Measurements from ENCODE around the gene PKP3.
A peak's percentile ranks its signal among the peaks of the same experiment; 100 is the strongest.
"Not testable (repeated sequence)": the region's sequence is repeated elsewhere in the genome, so short reads cannot be mapped to it uniquely, and the experiment has no call there.

PKP3 gene, protein sequence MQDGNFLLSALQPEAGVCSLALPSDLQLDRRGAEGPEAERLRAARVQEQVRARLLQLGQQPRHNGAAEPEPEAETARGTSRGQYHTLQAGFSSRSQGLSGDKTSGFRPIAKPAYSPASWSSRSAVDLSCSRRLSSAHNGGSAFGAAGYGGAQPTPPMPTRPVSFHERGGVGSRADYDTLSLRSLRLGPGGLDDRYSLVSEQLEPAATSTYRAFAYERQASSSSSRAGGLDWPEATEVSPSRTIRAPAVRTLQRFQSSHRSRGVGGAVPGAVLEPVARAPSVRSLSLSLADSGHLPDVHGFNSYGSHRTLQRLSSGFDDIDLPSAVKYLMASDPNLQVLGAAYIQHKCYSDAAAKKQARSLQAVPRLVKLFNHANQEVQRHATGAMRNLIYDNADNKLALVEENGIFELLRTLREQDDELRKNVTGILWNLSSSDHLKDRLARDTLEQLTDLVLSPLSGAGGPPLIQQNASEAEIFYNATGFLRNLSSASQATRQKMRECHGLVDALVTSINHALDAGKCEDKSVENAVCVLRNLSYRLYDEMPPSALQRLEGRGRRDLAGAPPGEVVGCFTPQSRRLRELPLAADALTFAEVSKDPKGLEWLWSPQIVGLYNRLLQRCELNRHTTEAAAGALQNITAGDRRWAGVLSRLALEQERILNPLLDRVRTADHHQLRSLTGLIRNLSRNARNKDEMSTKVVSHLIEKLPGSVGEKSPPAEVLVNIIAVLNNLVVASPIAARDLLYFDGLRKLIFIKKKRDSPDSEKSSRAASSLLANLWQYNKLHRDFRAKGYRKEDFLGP

DNA sequence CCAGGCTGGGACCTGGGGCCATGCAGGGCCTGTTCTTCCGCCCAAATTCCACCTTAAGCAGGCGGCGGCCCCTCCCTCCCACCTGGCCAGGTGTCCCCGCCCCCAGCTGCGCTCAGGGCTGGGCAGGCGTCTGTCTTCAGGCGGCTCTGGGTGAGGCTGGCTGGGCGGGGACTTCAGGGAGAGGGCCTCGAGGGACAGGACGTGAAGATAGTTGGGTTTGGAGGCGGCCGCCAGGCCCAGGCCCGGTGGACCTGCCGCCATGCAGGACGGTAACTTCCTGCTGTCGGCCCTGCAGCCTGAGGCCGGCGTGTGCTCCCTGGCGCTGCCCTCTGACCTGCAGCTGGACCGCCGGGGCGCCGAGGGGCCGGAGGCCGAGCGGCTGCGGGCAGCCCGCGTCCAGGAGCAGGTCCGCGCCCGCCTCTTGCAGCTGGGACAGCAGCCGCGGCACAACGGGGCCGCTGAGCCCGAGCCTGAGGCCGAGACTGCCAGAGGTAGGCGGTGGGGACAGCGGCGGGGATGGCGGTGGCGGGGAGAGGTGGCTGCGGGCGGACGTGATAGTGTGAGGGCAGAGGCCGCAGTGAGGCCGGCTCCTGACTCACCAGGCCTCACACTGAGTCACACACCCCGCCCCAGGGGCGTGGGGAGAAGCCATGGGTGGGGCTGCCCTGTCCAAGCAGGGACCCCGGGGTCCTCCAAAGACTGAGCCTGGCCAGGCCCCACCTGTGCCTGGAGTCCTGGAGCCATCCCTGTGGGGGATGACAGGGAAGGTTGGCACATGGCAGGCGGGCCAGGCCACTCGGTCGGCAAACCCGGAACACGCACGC, at the start of gene PKP3:
Gene PKP3 (plus strand): TSS at position 176 of the 824 bp plus-strand sequence. CDS start 84 bp downstream, at position 260.
- no peak within 1 kb of the TSS for H3K4me3 ChIP-seq (ENCODE audit: low read length)
- TF ChIP-seq, protein P1, sequence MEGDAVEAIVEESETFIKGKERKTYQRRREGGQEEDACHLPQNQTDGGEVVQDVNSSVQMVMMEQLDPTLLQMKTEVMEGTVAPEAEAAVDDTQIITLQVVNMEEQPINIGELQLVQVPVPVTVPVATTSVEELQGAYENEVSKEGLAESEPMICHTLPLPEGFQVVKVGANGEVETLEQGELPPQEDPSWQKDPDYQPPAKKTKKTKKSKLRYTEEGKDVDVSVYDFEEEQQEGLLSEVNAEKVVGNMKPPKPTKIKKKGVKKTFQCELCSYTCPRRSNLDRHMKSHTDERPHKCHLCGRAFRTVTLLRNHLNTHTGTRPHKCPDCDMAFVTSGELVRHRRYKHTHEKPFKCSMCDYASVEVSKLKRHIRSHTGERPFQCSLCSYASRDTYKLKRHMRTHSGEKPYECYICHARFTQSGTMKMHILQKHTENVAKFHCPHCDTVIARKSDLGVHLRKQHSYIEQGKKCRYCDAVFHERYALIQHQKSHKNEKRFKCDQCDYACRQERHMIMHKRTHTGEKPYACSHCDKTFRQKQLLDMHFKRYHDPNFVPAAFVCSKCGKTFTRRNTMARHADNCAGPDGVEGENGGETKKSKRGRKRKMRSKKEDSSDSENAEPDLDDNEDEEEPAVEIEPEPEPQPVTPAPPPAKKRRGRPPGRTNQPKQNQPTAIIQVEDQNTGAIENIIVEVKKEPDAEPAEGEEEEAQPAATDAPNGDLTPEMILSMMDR (conservative IDR thresholded peaks at IDR 0.05; ENCODE audit: low read depth, low read length): no peak
- no peak for DNase-seq (ENCODE audit: low read depth)

DNA sequence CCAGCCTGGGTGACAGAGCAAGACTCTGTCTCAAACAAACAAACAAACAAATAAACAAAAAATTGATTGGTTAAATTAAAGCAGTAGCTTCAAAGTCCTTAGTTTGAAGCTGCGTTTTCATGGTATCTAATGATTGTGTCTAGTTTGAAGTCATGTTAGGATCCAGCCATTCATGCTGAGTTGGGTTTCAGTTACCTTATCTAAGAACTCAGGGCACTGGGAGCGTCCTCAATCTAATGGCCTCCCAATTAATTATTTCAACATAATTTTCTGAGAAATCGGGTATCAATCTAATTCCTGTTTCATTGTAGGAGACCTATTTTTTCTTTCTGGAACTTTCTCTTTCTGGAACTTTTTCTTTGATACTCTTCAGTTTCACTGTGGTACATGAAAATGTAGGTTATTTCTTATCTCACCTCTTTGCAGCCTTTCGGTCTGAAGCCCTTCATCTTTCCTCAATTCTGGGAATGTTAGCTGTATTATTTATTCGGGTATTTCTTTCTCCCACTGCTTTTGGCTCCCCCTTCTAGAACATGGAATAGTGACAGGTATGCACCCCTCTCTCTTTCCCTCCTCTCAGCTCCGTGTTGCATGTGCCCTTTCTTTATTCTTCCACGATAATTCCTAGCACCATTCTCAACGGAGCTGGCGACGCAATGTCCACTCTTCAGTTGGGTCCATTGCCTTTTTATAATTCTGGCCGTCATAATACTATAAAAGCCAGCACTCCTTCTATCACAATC, 49.0 kb upstream of the PKP3 start:
- TF ChIP-seq, protein P1 (conservative IDR thresholded peaks at IDR 0.05; ENCODE audit: low read depth, low read length): no peak
- no peak for DNase-seq (ENCODE audit: low read depth)
- H3K4me3 ChIP-seq (ENCODE audit: low read length): no peak overlapping the region

DNA sequence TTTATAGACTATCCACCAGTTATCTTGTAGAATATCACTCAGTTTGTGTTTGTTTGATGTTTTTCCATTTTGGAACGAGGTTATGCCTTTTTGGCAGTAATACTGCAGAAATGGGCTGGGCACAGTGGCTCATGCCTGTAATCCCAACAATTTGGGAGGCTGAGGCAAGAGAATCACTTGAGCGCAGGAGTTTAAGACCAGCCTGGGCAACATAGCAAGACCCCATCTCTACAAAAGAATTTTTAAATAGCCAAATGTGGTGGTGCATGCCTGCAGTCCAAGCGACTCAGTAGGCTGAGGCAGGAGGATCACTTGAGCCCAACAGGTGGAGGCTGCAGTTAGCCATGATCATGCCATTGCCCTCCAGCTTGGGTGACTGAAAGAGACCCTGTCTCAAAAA, 47.5 kb upstream of the PKP3 start:
- TF ChIP-seq, protein P1 (conservative IDR thresholded peaks at IDR 0.05; ENCODE audit: low read depth, low read length): no peak
- H3K4me3 ChIP-seq (ENCODE audit: low read length): no peak overlapping the region
- no peak for DNase-seq (ENCODE audit: low read depth)

DNA sequence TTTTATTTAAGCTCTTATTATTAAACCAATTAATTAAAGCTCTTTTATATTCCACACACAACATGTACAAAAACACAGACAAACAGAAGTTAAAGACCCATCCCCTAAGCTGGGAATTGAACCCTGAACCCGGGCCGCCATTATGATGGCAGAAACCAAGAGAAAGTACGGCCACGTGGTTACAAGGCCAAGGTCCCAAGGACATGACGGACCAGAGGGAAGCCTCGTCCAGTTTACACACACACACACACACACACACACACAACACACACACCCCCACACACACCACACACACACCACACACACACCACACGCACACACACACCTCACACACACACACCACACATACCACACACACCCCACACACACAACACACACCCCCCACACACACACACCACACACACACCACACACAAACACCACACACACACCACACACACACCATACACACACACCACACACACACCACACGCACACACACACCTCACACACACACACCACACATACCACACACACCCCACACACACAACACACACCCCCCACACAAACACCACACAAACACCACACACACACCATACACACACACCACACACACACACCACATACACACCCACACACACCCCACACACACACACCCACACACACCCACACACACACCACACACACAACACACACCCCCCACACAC, 44.6 kb upstream of the PKP3 start:
- DNase-seq (ENCODE audit: low read depth); H3K4me3 ChIP-seq (ENCODE audit: low read length): not testable (repeated sequence)

DNA sequence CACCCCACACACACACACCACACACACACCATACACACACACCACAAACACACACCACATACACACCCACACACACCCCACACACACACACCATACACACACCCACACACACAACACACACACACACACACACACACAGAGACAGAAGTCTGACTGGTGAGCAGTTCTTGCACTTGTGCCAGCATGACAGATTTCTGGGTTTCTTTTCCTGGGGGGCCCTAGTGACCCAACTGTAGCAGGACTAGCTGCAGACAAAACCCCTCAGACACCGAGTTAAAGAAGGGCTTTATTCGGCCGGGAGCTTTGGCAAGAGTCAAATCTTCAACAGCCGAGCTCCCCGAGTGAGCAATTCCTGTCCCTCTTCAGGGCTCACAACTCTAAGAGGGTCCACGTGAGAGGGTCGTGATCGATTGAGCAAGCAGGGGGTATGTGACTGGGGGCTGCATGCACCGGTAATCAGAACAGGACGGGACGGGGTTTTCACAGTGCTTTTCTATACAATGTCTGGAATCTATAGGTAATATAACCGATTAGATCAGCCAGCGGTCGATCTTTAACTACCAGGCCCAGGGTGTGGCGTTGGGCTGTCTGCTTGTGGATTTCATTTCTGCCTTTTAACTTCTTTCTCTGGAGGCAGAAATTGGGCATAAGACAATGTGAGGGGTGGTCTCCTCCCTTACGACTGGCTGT, 43.8 kb upstream of the PKP3 start:
- not testable (repeated sequence) for DNase-seq (ENCODE audit: low read depth); H3K4me3 ChIP-seq (ENCODE audit: low read length)

DNA sequence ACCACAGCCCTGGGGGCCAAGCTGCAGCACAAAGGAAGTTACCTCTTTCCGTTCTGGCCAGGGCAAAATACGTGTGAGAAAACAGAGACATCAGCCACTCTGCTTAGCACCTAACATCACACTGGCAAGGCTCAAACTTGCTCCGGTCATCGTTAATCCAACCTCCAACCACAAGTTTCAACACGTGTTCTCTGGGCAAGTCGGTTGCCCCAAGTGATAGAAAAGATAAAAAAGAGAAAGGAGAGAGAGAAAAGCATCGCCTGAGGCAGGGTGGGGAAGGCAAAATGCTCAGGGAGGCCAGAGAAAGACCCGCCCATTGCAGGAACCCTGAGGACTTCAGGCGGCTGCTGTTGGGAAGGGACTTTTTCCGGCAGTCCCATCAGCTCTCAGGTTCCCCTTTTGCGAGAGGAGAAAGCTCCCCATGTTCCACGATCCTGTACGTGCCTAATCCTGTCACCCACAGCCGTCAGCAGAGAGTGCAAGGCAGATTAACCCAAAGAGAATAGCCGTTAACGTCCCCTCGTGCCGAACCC, 43.2 kb upstream of the PKP3 start:
- peak; percentile 77 for DNase-seq (ENCODE audit: low read depth)
- no peak overlapping the region for H3K4me3 ChIP-seq (ENCODE audit: low read length)
- TF ChIP-seq, protein P1 (conservative IDR thresholded peaks at IDR 0.05; ENCODE audit: low read depth, low read length): no peak
